Measurements from ENCODE around the gene ARMC9. TPM values are rescaled to one million over a fixed set of nuclear protein-coding genes. Genes with fewer than 3 reads are reported as not detected.

ARMC9 gene
- total and polyA plus RNA-seq, 9 donors = 16.7 to 33.5 (median 29.3) TPM

DNA sequence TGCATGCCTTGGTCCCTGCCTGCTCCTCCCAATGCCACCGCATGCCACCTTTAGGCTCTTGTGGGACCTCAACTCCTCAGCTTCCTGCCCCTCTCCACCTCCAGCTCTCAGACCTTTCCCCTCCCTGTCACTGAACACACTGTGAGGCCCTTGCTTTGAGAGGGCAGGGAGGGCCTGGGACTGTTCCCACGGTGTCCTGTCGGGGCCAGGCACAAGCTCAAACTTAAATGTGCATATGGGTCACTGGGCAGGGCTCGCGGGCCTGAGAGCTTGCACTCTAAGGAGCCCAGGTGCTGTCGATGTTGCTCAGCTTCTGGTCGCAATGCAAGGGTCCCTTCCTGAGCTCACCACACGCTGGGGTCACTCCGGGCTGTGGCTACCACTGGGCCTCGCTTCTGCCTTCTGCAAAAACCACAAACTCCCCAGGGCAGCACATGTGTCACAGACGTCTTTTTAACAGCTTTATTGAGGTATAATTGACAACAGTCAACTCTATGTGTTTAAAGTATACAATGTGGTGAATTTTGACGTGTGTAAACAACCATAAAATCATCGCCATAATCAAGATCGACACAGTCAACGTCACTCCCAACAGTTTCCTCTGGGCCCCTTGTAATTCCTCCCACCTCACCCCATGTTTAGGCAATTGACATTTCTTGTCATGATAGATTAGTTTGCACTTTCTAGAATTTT, 185.1 kb downstream of the ARMC9 start:
- no peak overlapping the region for H3K27ac ChIP-seq
- no peak overlapping the region for H3K4me3 ChIP-seq
- no peaks in the 10 kb centered on the region for H3K4me1 ChIP-seq (ENCODE audit: insufficient read depth)
- H3K9me3 ChIP-seq = no peaks in the 10 kb centered on the region
- DNase-seq = no peak
- 76 to 83% (median 81%) methylated on average over 15 of the region's 15 CpGs for WGBS, 3 donors
- intact Hi-C loops (cut with DNase I) = no loop called here
- TF ChIP-seq, protein P1, sequence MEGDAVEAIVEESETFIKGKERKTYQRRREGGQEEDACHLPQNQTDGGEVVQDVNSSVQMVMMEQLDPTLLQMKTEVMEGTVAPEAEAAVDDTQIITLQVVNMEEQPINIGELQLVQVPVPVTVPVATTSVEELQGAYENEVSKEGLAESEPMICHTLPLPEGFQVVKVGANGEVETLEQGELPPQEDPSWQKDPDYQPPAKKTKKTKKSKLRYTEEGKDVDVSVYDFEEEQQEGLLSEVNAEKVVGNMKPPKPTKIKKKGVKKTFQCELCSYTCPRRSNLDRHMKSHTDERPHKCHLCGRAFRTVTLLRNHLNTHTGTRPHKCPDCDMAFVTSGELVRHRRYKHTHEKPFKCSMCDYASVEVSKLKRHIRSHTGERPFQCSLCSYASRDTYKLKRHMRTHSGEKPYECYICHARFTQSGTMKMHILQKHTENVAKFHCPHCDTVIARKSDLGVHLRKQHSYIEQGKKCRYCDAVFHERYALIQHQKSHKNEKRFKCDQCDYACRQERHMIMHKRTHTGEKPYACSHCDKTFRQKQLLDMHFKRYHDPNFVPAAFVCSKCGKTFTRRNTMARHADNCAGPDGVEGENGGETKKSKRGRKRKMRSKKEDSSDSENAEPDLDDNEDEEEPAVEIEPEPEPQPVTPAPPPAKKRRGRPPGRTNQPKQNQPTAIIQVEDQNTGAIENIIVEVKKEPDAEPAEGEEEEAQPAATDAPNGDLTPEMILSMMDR (IDR thresholded peaks at IDR 0.05) = no peak
- TF ChIP-seq EP300 (IDR thresholded peaks at IDR 0.05) (no peak), POLR2A (IDR thresholded peaks at IDR 0.05) (no peak)
- H3K36me3 ChIP-seq = no peaks in the 10 kb centered on the region
- H3K27me3 ChIP-seq = no peaks in the 10 kb centered on the region

- no peaks in the 10 kb centered on the region for H3K27me3 ChIP-seq
- H3K4me3 ChIP-seq = no peak overlapping the region
- no peak for DNase-seq
- no peaks in the 10 kb centered on the region for H3K4me1 ChIP-seq (ENCODE audit: insufficient read depth)
- H3K36me3 ChIP-seq = no peaks in the 10 kb centered on the region
- intact Hi-C loops (cut with DNase I) = no loop called here
- no peaks in the 10 kb centered on the region for H3K9me3 ChIP-seq
- H3K27ac ChIP-seq = no peak overlapping the region
- WGBS, 3 donors = 89 to 97% (median 94%) methylated on average over 2 of the region's 2 CpGs
- TF ChIP-seq, protein P1 (IDR thresholded peaks at IDR 0.05) = no peak
- no peak for TF ChIP-seq POLR2A (IDR thresholded peaks at IDR 0.05)
- TF ChIP-seq EP300 (IDR thresholded peaks at IDR 0.05) = no peak
Observed at GRCh38 chr2:231384109-231384435, 185.6 kb downstream of the ARMC9 start.

DNA sequence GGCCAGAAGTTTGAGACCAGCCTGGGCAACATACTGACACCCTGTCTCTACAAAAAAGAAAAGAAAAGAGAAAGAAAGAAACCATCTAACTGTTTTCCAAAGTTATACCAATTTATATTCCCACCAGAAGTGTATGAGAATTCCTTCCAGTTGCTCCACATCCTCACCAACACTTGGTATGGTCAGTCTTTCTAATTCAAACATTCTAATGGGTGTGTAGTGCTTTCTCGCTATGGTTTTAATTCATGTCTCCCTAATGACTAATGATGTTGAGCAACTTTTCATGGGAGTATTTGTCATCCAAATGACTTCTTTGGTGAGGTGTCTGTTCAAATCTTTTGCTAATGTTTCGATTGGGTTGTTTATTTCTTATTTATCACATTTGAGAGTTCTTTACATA, 186.5 kb downstream of the ARMC9 start:
- no peak overlapping the region for H3K27ac ChIP-seq
- H3K4me1 ChIP-seq (ENCODE audit: insufficient read depth) = no peaks in the 10 kb centered on the region
- intact Hi-C loops (cut with DNase I) = no loop called here
- H3K36me3 ChIP-seq = no peaks in the 10 kb centered on the region
- 97 to 99% (median 97%) methylated on average over 2 of the region's 2 CpGs for WGBS, 3 donors
- DNase-seq = no peak
- TF ChIP-seq EP300 (IDR thresholded peaks at IDR 0.05) (no peak), POLR2A (IDR thresholded peaks at IDR 0.05) (no peak)
- TF ChIP-seq, protein P1 (IDR thresholded peaks at IDR 0.05) = no peak
- no peak overlapping the region for H3K4me3 ChIP-seq
- H3K9me3 ChIP-seq = no peaks in the 10 kb centered on the region
- H3K27me3 ChIP-seq = no peaks in the 10 kb centered on the region

DNA sequence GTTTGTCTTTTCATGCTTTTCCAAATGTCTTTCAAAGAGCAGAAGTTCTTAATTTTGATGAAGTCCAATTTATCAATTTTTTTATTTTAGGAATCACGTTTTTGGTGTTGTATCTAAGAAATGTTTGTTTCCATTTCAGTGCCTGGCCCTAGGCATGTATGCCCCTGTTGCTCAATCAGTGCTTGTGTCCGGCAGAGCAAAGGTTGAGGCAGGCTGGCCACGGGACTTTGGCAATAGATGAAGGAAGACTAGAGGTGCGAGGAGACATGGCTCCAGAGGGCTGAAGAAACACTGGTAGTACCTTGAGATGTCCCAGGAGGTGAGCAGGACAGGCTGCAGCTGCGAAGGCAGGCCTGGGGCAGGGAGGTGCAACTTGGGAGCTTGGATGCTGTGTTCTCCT, 187.0 kb downstream of the ARMC9 start:
- H3K36me3 ChIP-seq = no peaks in the 10 kb centered on the region
- H3K4me1 ChIP-seq (ENCODE audit: insufficient read depth) = no peaks in the 10 kb centered on the region
- TF ChIP-seq, protein P1 (IDR thresholded peaks at IDR 0.05) = no peak
- TF ChIP-seq POLR2A (IDR thresholded peaks at IDR 0.05) (no peak), EP300 (IDR thresholded peaks at IDR 0.05) (no peak)
- H3K4me3 ChIP-seq = no peak overlapping the region
- intact Hi-C loops (cut with DNase I) = no loop called here
- H3K9me3 ChIP-seq = no peaks in the 10 kb centered on the region
- no peak overlapping the region for H3K27ac ChIP-seq
- 87 to 89% (median 87%) methylated on average over 5 of the region's 5 CpGs for WGBS, 3 donors
- no peak for DNase-seq
- H3K27me3 ChIP-seq = no peaks in the 10 kb centered on the region

Measured in ovary (tissue), 9 donors.